Cardiac atrium fibroblast (primary cell): ENCODE measurements around the gene SBNO2. TPM values are rescaled to one million over a fixed set of nuclear protein-coding genes. Genes with fewer than 3 reads are reported as not detected.

ENCODE experiments used
- total RNA-seq: library from RNA; depleted of rRNA; stranded (reverse); fragments of >200 nt; gene quantifications from 2 replicates; pipeline ENCODE4 v1.2.3, GENCODE V29; 2015

The SBNO2 gene, protein sequence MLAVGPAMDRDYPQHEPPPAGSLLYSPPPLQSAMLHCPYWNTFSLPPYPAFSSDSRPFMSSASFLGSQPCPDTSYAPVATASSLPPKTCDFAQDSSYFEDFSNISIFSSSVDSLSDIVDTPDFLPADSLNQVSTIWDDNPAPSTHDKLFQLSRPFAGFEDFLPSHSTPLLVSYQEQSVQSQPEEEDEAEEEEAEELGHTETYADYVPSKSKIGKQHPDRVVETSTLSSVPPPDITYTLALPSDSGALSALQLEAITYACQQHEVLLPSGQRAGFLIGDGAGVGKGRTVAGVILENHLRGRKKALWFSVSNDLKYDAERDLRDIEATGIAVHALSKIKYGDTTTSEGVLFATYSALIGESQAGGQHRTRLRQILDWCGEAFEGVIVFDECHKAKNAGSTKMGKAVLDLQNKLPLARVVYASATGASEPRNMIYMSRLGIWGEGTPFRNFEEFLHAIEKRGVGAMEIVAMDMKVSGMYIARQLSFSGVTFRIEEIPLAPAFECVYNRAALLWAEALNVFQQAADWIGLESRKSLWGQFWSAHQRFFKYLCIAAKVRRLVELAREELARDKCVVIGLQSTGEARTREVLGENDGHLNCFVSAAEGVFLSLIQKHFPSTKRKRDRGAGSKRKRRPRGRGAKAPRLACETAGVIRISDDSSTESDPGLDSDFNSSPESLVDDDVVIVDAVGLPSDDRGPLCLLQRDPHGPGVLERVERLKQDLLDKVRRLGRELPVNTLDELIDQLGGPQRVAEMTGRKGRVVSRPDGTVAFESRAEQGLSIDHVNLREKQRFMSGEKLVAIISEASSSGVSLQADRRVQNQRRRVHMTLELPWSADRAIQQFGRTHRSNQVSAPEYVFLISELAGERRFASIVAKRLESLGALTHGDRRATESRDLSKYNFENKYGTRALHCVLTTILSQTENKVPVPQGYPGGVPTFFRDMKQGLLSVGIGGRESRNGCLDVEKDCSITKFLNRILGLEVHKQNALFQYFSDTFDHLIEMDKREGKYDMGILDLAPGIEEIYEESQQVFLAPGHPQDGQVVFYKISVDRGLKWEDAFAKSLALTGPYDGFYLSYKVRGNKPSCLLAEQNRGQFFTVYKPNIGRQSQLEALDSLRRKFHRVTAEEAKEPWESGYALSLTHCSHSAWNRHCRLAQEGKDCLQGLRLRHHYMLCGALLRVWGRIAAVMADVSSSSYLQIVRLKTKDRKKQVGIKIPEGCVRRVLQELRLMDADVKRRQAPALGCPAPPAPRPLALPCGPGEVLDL (N-terminal part only)
- 48.2 and 84.6 TPM in 2 replicates for total RNA-seq

DNA sequence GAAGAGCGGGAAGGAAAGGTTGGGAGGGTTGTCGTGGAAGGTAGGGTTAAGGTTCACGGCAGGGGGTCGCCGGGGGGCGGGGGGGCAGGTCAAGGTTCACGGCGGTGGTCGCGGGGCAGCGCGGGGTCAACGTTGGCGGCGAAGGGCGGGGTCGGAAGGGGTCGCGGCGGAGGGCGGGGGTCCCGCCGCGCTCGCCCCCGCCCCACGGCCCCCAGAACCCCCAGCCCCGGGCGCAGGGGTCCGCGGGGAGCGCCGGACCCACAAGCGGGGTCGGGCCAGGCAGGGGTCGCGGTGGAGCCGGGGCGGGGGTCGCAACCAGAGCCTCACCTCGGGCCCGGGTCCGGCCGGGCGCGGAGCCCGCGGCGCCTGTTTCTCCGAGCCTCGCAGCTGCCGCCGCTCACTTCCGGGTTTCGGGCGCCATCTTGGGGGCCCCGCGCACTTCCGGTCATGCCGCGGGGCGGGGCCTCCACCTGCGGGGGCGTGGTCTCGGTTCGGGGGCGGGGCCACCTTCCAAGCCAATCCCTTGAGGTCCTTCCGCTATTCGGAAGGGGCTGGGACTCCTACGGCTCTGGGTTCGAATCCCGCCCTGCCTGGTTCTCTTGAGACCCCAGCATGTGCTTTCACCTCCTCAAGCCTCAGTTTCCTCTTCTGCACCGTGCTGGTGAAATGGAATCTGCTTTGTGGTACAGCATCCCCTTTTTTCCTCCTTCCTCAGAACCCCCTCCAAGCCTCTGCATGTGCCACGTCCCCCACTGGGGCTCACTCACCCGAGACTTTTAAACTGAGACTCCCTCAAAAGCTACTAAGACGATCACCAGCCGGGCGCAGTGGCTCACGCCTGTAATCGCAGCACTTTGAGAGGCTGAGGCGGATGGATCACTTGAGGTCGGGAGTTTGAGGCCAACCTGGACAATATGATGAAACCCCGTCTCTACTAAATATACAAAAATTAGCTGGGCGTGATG lies at the start of gene SBNO2:
SBNO2 (minus strand) TSS at position 424 of the 965 bp plus-strand sequence. CDS start 19,992 bp downstream, outside the sequence.

DNA sequence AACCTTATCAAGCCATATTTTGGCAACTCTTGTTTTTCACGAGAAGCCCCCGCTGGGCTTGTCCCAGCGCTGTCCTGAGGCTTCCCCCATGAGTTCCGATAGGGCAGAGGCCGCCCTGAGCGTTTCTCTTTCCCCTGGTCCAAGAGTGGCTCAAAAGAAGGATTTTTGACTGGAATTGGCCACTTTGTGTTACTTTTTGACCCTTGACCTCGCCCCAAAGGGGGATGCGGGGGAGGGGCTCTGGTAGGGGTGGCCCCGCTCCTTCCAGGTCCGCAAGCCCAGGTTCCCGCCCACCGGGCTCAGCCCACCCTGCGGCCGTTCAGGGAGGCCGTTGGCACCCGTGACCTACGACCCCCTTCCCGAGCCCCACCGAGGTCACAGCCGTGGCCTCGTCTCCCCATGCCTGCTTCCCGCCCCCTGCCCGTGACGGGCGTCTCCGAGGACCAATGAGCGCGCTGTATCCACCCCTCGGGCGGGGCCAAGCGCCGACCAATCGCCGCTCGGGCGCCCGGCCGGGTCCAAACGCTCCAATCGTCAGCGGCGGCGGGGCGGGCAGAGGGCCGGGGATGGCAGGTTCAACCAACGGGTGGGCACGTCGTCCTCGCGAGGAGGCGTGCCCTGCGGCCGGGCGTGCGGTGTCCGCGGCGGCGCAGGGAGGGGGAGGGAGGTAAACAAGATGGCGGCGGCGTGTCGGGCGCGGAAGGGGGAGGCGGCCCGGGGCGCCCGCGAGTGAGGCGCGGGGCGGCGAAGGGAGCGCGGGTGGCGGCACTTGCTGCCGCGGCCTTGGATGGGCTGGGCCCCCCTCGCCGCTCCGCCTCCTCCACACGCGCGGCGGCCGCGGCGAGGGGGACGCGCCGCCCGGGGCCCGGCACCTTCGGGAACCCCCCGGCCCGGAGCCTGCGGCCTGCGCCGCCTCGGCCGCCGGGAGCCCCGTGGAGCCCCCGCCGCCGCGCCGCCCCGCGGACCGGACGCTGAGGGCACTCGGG lies 31.3 kb upstream of the SBNO2 start, which contains the start of gene STK11:
STK11 (plus strand) TSS at position 665 of the 986 bp plus-strand sequence. CDS start 1,136 bp downstream, outside the sequence.

DNA sequence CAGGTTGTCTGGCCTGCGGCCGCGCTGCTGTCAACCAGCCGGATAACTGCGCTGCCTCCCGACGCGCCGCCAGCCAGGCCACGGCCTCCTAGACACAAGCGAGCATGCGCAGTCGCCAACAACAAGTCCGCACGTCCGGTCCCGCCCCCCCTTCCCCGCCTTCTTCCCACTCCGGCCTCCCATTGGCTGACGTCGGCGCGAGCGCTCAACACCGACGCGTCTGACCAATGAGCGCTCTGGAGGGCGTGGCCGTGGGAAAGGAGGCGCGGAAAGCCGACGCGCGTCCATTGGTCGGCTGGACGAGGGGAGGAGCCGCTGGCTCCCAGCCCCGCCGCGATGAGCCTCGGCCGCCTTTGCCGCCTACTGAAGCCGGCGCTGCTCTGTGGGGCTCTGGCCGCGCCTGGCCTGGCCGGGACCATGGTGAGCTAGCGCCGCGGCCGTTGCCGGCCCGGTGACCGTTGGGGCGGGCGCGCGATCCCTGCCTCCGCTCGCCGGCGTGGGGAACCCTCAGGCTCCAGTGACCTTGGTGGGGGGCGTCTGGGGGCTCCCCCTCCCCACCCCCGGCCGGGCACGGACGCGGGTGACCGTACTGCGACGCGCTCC lies 70.3 kb downstream of the SBNO2 start, which contains the start of gene GPX4:
GPX4 (plus strand) TSS at position 287 of the 603 bp plus-strand sequence; CDS start at position 337, 50 bp downstream.

DNA sequence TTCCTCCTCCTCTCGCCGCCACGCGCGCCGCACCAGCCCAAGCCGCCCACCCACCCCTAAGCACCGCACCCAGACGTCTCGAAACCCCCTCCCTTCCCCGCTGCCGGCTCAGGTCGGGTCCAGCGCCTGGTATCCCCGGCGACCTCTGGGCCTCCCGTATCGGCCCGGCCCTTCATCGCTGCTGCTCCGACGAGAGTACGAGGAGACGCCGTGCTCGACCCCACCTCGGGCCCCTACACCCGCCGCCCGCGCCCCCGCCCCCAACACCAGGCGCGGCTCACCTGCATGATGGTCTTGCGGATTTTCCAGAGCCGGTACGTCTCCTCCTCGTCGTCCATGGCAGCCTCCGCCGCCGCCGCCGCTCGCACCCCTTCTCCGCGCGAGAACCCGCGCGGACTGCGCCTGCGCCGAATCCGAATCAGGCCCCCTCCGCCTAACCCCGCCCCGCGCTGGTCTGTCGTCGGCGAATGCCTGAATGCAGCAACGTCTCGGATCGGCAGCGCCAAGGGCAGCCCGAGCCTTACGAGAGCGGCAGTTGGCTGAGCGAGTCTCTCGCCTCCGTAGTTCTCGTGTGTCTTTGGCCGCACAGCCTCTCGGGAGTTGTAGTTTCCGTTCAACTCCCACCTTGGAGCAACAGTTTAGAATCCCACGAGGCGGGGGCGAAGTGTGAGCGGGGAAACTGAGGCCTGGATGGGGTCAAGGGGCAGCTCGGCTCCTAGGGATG lies 78.9 kb downstream of the SBNO2 start, which contains the start of gene POLR2E:
POLR2E (minus strand) TSS at position 398 of the 724 bp plus-strand sequence; CDS start at position 338, 60 bp downstream.

GRCh38 chr19:1066748-1067340 lies 107.2 kb downstream of the SBNO2 start, which contains the start of gene ARHGAP45:
TSS of gene ARHGAP45 (plus strand) at chr19:1067167. CDS start at chr19:1067406, 239 bp downstream.

Other genes with a start within 250 kb of the SBNO2 start
- gene ARID3A, start 248.2 kb downstream of the SBNO2 start, total RNA-seq: 7.9 and 10.5 TPM in 2 replicates
- gene WDR18, start 189.9 kb downstream of the SBNO2 start, total RNA-seq: 25.1 and 37.9 TPM in 2 replicates
- gene GRIN3B, start 173.8 kb downstream of the SBNO2 start, total RNA-seq: 0.54 and 0.97 TPM in 2 replicates
- gene TMEM259, start 153.1 kb downstream of the SBNO2 start, total RNA-seq: 140 and 146 TPM in 2 replicates
- gene RNU6-2, start 152.7 kb downstream of the SBNO2 start, total RNA-seq: not detected in 2 replicates
- 177 and 287 TPM in 2 replicates for gene CNN2, start 147.7 kb downstream of the SBNO2 start, total RNA-seq
- 4.5 and 5.8 TPM in 2 replicates for gene ABCA7, start 134.2 kb downstream of the SBNO2 start, total RNA-seq
- gene ARHGAP45, start 107.1 kb downstream of the SBNO2 start, total RNA-seq: 4.9 and 8.1 TPM in 2 replicates
- 198 and 220 TPM in 2 replicates for gene POLR2E, start 78.9 kb downstream of the SBNO2 start, total RNA-seq
- 486 and 619 TPM in 2 replicates for gene GPX4, start 70.3 kb downstream of the SBNO2 start, total RNA-seq
- 51.4 and 70.3 TPM in 2 replicates for gene STK11, start 31.5 kb upstream of the SBNO2 start, total RNA-seq
- 3.7 and 4.0 TPM in 2 replicates for gene CBARP, start 63.7 kb upstream of the SBNO2 start, total RNA-seq
- gene ATP5F1D, start 67.5 kb upstream of the SBNO2 start, total RNA-seq: 66.6 and 105 TPM in 2 replicates
- gene MIDN, start 74.3 kb upstream of the SBNO2 start, total RNA-seq: 22.0 and 38.2 TPM in 2 replicates
- 317 and 409 TPM in 2 replicates for gene CIRBP, start 95.1 kb upstream of the SBNO2 start, total RNA-seq
- 26.9 and 75.8 TPM in 2 replicates for gene FAM174C, start 101.3 kb upstream of the SBNO2 start, total RNA-seq
- gene EFNA2, start 111.6 kb upstream of the SBNO2 start, total RNA-seq: not detected in 2 replicates
- 77.1 and 87.6 TPM in 2 replicates for gene NDUFS7, start 209.6 kb upstream of the SBNO2 start, total RNA-seq
- 24.7 and 46.7 TPM in 2 replicates for gene GAMT, start 227.3 kb upstream of the SBNO2 start, total RNA-seq
- gene DAZAP1, start 233.3 kb upstream of the SBNO2 start, total RNA-seq: 35.6 and 59.5 TPM in 2 replicates